Measurements from ENCODE around the gene OSTM1.
A peak's percentile ranks its signal among the peaks of the same experiment; 100 is the strongest.

Gene OSTM1

DNA sequence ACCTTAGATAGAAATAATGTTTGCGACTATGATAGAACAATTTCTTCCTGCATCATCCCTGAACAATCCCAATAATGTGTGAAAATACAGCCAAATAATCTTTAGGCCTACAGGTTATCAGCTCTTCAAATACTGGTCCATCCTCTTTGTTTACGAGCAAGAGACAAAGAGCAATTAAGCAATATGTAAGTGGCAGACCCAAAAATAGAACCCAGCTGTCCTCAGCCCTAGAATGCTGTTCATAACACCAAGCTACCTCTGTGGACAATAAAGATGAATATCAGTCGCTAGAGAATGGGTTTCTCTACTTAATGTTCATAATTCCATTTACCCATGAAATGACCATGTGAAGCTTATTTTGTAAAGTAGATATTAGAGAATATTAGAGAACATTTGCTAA lies 28.4 kb upstream of the OSTM1 start:
- DNase-seq (ENCODE audit: low read depth in 2 of 3, low spot score in 1 of 3), result no peak

DNA sequence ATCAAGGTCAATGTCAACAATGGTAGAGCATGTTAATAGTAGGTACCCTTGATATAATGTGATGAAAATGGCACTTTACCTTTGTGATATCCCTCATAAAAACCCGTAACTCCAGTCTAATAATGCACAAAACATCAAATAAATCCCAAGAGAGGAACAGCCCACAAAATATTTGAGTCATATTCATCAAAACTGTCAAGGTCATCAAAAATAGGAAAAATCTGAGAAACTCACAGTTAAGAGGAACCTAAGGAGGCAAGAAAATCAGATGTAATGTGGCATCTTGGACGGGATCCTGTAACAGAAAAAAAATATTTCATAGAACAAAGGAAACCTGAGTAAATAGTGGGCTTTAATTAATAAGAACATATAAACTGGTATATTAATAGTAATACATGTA lies 25.5 kb upstream of the OSTM1 start:
- DNase-seq (ENCODE audit: low read depth in 2 of 3, low spot score in 1 of 3), result no peak

DNA sequence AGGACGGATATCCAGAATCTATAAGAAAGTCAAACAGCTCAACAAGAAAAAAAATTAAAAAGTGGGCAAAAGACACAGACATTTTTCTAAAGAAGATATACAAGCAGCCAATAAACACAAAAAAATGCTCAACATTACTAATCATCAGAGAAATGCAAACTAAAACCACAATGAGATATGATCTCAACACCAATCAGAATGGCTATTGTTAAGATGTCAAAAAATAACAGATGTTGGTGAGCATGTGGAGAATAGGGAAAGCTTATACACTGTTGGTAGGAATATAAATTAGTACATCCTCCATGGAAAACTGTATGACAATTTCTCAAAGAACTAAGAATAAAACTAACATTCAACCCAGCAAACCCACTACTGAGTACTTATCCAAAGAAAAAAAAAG lies 23.3 kb upstream of the OSTM1 start:
- DNase-seq (ENCODE audit: low read depth in 2 of 3, low spot score in 1 of 3), result no peak

DNA sequence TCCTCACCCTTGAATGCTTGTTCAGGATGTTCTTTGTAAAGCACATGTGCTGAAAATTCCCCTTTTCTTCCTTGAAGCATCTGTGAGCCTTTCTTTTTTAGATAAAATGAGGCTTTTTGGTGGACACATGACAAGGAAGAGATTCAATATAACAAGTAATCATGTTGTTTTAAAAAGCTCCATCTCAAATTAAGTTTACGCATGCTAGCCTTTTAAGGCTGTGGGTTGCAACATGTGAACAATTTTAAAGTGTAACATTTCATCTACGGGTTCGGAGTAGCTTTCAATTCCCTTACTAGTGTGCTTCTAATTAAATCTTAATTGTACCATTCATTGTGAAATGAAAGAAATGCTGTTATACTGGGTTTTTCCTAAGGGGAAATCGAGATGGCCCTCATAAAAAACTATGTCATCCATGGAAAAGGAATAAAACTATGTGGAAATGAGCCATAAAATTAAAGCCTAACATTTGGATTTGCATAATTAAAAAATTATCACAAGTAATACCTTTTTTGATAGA lies 19.3 kb upstream of the OSTM1 start:
- DNase-seq (ENCODE audit: low read depth in 2 of 3, low spot score in 1 of 3), result no peak

DNA sequence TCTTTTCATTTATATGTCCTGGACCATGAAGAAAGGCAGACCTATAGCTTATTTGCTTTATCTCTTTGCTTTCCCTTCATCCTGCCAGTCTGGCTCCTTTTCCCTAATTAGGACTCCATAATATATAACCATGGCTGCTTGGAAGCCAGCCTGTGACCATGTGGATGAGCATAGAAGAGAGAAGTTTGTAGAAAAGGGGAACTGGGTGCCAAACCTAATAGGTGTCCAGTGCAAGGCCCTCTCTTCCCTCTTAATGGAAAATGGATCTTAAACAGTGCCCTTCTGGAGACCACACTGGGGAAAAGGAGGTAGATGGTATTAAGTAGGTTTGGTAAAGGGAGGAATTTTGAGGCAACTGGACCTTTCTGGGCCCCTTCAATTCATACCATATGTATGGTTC lies 16.7 kb upstream of the OSTM1 start:
- no peak for DNase-seq (ENCODE audit: low read depth in 2 of 3, low spot score in 1 of 3)

DNA sequence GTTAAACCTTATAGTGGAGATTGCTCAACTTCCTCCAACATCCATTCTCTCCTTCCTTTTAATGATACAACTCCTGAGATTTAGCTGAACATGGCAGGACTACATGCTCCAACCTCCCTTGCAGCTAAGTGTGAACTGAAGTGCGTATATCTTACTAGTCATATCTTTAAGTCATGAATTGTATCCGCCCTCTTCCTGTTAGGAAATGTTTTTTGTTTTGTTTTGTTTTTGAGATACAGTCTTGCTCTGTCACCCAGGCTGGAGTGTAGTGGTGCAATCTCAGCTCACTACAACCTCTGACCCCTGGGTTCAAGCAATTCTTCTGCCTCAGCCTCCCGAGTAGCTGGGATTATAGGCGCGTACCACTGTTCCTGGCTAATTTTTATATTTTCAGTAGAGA lies 8.8 kb upstream of the OSTM1 start:
- DNase-seq (ENCODE audit: low read depth in 2 of 3, low spot score in 1 of 3), result no peak

DNA sequence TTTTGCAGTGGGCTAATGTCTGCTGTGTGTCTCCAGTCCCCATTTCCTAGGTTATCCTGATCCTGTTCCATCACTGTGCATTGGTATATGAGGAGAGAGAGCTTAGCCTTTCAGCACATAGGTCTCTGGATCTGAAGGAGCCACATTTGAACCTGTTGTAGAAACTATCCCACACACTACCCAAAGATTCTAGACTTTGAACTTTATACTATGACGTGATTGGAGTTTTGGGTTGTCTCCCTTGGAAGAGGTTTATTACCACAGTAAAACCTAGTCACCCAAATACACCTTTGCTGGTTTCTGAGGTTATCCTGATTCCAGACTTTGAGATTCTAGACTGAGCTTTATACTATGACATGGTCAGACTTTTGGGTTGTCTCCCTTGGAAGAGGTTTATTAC lies 8.0 kb upstream of the OSTM1 start:
- DNase-seq (ENCODE audit: low read depth in 2 of 3, low spot score in 1 of 3), result no peak

DNA sequence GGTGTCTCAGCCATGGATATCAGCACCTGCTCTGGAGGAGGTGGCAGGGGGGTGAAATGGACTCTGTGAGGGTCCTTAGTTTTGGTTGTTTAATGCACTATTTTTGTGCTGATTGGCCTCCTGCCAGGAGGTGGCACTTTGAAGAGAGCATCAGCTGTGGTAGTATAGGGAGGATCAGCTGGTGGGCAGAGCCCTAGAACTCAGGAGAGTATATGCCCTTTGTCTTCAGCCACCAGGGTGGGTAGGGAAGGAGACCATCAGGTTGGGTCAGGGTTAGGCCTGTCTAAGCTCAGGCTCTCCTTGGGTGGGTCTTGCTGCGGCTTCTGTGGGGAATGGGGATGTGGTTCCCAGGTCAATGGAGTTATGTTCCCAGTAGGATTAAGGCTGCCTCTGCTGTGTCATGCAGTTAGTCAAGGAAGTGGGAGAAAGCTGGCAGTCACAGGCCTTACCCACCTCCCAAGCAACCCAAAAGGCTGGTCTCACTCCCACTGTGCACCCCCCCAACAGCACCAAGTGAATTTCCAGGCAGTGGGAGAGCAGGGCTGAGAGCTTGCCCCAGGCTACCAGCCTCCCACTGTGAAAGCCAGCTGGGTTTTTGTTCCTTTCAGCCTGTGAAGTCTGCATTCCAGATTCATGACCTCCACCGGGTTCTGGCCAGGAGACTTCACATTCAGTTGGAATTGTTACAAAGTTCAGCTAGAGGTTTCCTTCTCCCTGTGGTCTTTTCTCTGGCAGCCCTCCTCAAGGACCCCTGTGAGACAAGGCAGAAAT lies 5.7 kb upstream of the OSTM1 start:
- DNase-seq (ENCODE audit: low read depth in 2 of 3, low spot score in 1 of 3), result no peak

DNA sequence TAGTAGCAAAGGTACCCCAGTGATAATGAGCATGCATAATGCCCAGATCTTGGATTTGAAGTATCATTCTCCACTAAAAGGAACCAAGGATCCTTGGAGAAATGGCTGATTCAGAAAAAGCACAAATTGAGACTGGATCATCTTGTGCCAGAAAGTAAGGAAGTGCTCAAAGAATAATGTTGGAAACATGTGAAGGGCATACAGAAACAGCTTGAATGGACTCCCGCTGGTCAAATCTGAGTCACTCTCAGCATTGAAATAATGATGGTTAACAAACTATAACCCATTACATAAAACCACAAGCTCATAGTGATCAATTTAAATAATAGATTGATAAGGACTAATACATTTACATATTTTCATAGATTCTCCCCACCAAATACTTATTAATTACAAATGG lies 3.6 kb upstream of the OSTM1 start:
- no peak for DNase-seq (ENCODE audit: low read depth in 2 of 3, low spot score in 1 of 3)

DNA sequence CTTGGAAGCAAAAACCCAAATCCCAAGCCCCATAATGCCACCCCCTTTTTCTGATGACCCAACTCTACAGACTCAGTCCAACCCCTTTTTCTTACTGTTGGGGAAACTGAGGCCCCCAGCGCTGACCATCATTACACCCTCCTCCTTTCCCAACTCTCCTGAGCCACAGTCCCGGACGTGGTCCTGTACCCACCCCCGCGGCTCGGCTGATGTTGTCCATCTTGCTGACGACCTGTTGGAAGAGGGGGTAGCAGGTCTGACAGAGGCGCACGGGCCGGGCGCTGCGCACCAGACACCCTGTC lies 533 bp downstream of the OSTM1 start:
- peak in 1 of 3 donors; percentile 12 for DNase-seq (ENCODE audit: low read depth in 2 of 3, low spot score in 1 of 3)

DNA sequence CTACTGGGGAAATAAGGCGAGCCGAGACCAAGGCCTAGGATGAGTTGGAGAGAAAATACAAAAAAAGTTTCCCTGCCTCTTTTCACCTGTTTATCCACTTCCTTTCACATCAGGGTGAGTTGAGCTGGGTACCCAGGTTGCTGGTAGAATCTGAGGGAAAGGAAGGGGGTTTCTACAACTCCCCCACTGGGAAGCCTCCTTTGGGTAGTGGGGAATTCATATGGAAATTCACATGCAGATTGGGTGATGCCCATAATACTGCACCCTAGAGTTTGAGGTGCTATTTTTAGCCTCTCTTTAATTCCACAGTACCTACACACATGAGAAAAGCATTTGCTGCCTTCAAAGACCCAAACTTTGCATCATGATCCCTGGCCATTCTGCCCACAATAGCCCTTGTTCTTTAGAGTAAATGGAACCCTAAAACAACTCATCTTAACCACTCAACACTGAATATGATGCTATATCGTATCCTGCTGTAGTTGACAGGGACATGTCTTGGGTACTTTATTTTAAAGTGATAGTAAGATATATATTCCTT lies 2.7 kb downstream of the OSTM1 start:
- DNase-seq (ENCODE audit: low read depth in 2 of 3, low spot score in 1 of 3), result no peak

DNA sequence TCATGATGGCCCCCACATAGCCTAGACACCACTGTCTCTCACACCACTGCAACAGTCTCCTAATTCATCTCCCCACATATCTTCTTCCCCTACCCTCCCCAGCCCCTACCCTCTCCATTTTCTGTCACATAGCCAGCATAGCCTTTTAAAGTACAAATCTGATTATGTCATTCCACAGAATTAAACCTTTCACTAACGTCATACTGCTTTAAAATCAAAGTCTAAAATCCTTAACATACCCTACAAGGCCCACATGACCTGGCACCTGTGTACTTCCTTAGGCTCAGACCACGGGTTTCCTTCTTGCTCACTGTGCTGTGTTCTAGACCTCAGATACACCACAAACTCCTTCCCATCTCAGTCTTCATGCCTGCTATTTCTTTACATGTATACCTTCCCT lies 5.9 kb downstream of the OSTM1 start:
- peak in 2 of 3 donors; percentile 9 to 16 for DNase-seq (ENCODE audit: low read depth in 2 of 3, low spot score in 1 of 3)

DNA sequence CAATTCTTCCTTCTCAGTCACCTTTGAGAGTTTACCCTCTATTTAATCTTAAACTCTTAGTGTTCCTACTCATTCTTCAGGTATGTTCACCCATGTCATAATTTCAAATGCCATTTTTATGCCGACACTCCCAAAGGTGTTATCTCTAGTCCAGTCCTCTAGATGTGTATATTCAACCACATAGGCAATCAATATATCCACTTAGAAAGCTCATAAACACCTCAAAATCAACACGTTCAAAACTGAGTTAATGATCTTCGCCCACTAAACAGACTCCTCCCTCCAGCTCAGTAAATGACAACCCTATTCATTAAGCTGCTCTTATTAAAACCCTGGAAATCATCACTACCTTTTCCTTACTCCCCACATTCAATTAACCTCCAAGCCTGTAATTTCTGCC lies 6.4 kb downstream of the OSTM1 start:
- no peak for DNase-seq (ENCODE audit: low read depth in 2 of 3, low spot score in 1 of 3)

DNA sequence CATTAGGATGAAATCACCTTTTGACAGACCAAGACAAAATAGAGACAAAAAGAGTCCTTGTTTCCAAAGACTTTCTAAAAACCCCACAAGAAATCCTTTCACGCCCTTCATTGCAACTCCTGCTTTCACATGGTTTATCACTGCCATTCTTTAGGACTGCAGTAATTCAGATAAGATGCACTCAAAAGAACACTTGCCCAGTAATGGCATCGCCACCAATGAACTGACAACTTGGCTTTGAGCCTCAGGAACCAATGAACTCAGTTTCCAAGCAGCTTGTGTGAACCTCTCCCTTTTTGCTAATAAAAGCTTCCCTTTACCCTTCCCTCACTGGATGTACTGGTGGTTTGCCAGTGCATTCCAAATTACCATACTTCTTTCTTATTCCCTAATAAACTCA lies 21.8 kb downstream of the OSTM1 start:
- no peak for DNase-seq (ENCODE audit: low read depth in 2 of 3, low spot score in 1 of 3)

DNA sequence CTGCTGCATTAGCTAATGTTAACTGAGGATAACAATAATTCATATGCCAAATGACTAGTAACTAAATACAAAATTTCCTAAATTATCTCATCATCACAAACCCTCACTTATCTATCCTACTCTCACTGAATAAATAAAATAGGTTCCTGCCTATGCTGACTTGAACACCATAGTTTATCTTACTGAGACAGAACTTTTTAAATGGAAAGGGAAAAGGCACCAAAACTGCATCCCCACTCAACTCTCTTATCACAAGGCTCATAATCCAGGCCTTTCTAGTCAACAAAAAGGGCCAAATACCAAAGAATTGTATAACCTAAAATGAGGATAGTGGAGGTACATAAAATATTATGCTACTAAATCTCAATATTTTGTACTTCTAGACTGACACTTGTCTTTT lies 23.1 kb downstream of the OSTM1 start:
- no peak for DNase-seq (ENCODE audit: low read depth in 2 of 3, low spot score in 1 of 3)

DNA sequence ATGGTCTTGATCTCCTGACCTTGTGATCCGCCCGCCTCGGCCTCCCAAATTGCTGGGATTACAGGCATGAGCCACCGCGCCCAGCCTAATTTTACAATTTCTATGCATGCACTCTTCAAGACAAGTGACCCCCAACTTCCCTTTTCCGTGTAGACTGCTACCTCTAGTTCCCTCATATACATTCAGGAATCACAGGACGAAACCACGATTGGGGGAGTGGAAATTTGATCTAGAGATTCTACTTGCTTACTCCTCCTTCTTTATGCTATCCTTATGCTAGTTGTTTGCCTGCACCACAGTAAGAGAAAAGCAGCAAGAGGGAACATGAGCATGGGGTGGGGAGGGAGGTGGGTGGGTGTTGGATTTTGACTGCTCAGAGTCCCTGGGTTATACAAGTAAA lies 34.9 kb downstream of the OSTM1 start:
- DNase-seq (ENCODE audit: low read depth in 2 of 3, low spot score in 1 of 3), result no peak

DNA sequence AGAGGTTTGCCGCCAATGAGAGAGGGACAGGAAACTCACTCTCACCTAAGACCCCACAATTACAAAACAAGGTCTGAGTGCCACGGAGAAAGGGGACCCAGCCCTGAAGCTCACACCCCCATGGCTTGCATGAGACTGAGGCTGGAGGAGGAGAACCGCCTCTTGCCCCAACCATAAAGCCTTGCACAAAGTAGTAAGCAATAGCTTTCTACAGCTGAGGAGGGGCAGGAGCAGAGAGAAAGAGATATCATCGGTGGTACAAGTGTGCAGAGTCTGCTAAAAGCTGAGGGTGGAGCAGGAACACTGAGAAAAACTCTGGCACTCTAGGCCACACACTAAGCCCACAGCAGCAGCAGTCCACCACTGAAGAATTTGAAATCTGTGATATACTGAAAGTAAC lies 37.7 kb downstream of the OSTM1 start:
- no peak for DNase-seq (ENCODE audit: low read depth in 2 of 3, low spot score in 1 of 3)

DNA sequence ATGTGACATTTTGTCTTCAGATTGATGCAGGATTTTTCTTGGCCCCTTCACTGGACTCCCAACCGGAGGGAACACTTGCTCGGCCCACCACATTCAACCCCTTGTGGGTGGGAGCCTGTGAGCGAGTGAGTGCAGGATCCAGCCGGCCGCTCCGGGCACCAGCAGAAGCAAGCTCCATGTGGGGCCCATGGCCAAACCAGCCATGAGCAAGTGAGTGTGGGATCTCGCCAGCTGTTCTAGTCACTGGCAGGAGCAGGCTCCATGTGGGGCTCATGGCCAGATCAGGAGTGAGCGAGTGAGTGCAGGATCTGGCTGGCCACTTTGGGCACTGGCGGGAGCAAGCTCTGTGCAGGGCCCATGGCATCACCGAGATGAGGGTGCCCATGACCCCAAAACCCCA lies 42.6 kb downstream of the OSTM1 start:
- DNase-seq (ENCODE audit: low read depth in 2 of 3, low spot score in 1 of 3), result no peak

DNA sequence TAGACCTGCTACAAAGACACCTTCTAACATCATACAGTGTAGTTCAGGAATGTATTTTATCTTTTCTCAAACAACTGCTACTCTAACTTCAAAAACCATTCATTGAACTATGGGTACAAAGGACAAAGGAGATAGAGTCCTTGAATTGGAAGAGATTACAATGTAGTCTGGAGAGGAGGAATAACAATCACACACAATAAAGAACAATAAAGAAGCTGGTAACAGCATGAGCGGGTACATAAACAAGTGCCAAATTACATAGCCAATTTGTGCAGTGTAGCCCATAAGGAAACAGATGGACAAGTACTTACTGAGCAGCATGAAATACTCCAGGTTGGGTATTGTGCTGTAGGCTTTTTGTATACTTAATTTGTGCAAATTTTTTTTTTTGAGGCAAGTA lies 44.3 kb downstream of the OSTM1 start:
- DNase-seq (ENCODE audit: low read depth in 2 of 3, low spot score in 1 of 3), result no peak

DNA sequence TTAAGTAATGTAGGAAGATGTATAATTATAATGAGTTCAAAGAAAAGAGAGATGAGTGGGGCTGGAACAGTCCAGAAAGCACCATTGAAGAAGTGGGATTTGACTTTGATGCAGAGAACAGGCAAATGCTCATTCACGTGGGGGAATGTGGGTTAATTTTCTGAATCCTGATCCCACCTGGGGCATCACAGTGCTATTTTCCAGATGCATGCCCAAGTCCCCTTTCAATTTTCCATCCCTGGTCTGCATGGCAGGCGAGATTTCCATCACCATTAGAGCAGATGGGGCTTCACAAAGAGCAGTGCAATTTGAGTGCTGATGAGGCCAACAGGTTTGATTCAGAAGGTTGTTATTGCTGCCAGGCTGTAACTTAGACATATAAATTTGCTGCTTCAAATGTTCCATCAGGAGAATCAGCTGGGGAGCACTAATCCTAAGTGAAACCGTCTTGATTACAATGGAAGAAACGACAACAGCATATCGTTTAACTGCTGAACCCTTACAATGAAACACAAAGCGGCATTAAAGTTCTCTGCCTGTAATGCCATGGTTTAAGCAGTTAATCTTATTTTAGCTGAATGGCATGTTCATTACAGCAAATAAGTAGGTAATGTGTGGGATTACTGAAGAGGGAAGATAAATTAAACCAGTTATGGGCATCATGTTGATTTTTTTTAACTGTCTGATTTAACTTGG lies 45.2 kb downstream of the OSTM1 start:
- no peak for DNase-seq (ENCODE audit: low read depth in 2 of 3, low spot score in 1 of 3)

DNA sequence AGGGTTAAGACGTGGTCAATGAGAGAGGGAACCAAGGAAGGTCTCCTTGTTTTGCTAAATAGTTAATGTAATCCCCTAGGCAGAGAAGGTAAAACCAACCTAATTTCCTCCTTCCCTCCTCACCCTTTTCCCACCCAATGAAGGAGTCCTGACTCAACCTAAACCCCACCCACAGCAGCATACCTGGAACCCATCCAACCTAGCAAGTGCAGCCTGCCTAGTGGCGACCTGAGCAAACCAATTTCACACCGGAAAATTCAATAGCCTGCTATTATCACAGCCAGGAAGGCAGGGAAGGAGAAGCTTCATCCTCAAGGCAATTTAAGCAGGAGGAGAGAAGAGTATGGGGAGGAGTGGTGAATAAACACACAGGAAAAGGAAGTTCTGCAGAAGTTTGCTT lies 46.9 kb downstream of the OSTM1 start:
- DNase-seq (ENCODE audit: low read depth in 2 of 3, low spot score in 1 of 3), result no peak

DNA sequence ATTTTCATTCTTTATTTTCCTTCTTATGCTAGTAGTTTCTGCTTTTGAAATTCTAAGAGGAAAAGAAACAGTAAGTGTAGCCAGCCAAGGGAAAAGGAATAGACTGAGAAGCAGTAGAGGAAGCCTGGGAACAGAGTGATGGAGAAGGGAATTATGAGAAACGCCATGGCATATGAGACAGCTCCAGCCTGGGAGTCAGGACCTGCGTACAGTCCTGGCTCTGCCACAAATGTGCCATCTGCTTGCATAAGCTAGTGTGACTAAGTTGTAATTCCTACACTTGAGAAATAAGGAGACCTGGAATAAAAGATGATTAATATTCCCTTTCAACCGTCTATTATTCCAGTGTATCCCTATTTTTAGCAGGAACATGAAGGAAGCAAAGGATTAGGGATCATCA lies 47.5 kb downstream of the OSTM1 start:
- DNase-seq (ENCODE audit: low read depth in 2 of 3, low spot score in 1 of 3), result no peak

All from stimulated activated CD4-positive, alpha-beta T cell treated with anti-CD3 and anti-CD28 coated beads, Interleukin-12 subunit alpha, Interleukin-12 subunit beta, amount 100 ng/mL, for 48 hours (primary cell).